ENCODE data around the gene AK9. TPM values are rescaled to one million over a fixed set of nuclear protein-coding genes. Genes with fewer than 3 reads are reported as not detected.

AK9 gene
- total and polyA plus RNA-seq, 9 of the 15 experiments (the other 6 are each of a cell fraction or from before 2014, with no cell fraction given): 0.59 to 1.9 (median 1.2) TPM

- TF ChIP-seq CHAMP1 (IDR thresholded peaks at IDR 0.05) (no peak), ZNF232 (CRISPR knock-in tag; IDR thresholded peaks at IDR 0.05) (no peak), ZNF146 (CRISPR knock-in tag; IDR thresholded peaks at IDR 0.05; ENCODE audit: unreplicated experiment) (no peak), SRF (CRISPR knock-in tag; IDR thresholded peaks at IDR 0.05) (0 out of 4 replicates have a peak, but pooled peaks of 1 of the 2 experiments have one; percentile 47), ZFX (CRISPR knock-in tag; IDR thresholded peaks at IDR 0.05) (no peak), FOXJ3 (CRISPR knock-in tag; IDR thresholded peaks at IDR 0.05) (no peak), ZBTB9 (CRISPR knock-in tag; IDR thresholded peaks at IDR 0.05) (no peak; the same call in 1 of the 2 replicates), CREM (IDR thresholded peaks at IDR 0.05; ENCODE audit: low read depth) (no peak; the same call in 1 of the 2 replicates), KLF6 (CRISPR knock-in tag; IDR thresholded peaks at IDR 0.05; ENCODE audit: borderline replicate concordance) (peak; percentile 62; the same call in 1 of the 2 replicates), ZNF57 (CRISPR knock-in tag; IDR thresholded peaks at IDR 0.05) (no peak), KLF16 (IDR thresholded peaks at IDR 0.05) (no peak), ZNF133 (CRISPR knock-in tag; IDR thresholded peaks at IDR 0.05) (no peak), TRIM24 (IDR thresholded peaks at IDR 0.05) (peak in 1 of 2 experiments; percentile 35; a peak in 1 of 4 replicates), C11orf30 (IDR thresholded peaks at IDR 0.05; ENCODE audit: low read depth) (no peak), ZNF639 (CRISPR knock-in tag; conservative IDR thresholded peaks at IDR 0.05 in 1 of 2, IDR thresholded peaks at IDR 0.05 in 1 of 2) (peak in 1 of 2 experiments; percentile 52; a peak in 2 of 4 replicates), CCNT2 (IDR thresholded peaks at IDR 0.05; ENCODE audit: borderline replicate concordance, extremely low read depth, insufficient read length, low read depth, low read length) (peak; percentile 35), ARID1B (IDR thresholded peaks at IDR 0.05) (no peak)
- TF ChIP-seq, protein P1, sequence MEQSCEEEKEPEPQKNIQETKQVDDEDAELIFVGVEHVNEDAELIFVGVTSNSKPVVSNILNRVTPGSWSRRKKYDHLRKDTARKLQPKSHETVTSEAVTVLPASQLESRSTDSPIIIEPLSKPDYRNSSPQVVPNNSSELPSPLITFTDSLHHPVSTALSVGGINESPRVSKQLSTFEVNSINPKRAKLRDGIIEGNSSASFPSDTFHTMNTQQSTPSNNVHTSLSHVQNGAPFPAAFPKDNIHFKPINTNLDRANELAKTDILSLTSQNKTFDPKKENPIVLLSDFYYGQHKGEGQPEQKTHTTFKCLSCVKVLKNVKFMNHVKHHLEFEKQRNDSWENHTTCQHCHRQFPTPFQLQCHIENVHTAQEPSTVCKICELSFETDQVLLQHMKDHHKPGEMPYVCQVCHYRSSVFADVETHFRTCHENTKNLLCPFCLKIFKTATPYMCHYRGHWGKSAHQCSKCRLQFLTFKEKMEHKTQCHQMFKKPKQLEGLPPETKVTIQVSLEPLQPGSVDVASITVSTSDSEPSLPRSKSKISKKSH (CRISPR knock-in tag; IDR thresholded peaks at IDR 0.05): no peak
- TF ChIP-seq, protein P2, sequence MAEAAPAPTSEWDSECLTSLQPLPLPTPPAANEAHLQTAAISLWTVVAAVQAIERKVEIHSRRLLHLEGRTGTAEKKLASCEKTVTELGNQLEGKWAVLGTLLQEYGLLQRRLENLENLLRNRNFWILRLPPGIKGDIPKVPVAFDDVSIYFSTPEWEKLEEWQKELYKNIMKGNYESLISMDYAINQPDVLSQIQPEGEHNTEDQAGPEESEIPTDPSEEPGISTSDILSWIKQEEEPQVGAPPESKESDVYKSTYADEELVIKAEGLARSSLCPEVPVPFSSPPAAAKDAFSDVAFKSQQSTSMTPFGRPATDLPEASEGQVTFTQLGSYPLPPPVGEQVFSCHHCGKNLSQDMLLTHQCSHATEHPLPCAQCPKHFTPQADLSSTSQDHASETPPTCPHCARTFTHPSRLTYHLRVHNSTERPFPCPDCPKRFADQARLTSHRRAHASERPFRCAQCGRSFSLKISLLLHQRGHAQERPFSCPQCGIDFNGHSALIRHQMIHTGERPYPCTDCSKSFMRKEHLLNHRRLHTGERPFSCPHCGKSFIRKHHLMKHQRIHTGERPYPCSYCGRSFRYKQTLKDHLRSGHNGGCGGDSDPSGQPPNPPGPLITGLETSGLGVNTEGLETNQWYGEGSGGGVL (CRISPR knock-in tag; IDR thresholded peaks at IDR 0.05): no peak
Observed at GRCh38 chr6:109455437-109456110, 235.4 kb downstream of the AK9 start, which contains the start of gene MICAL1 (continued).

All from K562 (cell line).